WI38 (cell line): Measurements from ENCODE around the gene PPP1R1B.

ENCODE experiments used
- H3K4me3 ChIP-seq: 2 replicates; pipeline ENCODE4 v1.5.1; 2011; ENCODE audit warnings: low read depth, mild to moderate bottlenecking, control low read depth, low read length
- TF ChIP-seq, protein P1 (sequence below): IDR thresholded peaks from 2 replicates; pipeline ENCODE4 v1.5.1; 2012; ENCODE audit warnings: low read depth, mild to moderate bottlenecking, control low read depth, low read length

PPP1R1B gene

GRCh38 chr17:39652587-39653315, 26.0 kb downstream of the PPP1R1B start:
- TF ChIP-seq, protein P1, sequence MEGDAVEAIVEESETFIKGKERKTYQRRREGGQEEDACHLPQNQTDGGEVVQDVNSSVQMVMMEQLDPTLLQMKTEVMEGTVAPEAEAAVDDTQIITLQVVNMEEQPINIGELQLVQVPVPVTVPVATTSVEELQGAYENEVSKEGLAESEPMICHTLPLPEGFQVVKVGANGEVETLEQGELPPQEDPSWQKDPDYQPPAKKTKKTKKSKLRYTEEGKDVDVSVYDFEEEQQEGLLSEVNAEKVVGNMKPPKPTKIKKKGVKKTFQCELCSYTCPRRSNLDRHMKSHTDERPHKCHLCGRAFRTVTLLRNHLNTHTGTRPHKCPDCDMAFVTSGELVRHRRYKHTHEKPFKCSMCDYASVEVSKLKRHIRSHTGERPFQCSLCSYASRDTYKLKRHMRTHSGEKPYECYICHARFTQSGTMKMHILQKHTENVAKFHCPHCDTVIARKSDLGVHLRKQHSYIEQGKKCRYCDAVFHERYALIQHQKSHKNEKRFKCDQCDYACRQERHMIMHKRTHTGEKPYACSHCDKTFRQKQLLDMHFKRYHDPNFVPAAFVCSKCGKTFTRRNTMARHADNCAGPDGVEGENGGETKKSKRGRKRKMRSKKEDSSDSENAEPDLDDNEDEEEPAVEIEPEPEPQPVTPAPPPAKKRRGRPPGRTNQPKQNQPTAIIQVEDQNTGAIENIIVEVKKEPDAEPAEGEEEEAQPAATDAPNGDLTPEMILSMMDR = no peak

GRCh38 chr17:39653316-39653661, 26.5 kb downstream of the PPP1R1B start:
- TF ChIP-seq, protein P1 = no peak
- no peak overlapping the region for H3K4me3 ChIP-seq

More at GRCh38 chr17:39652587-39653315, 26.0 kb downstream of the PPP1R1B start:
- no peak overlapping the region for H3K4me3 ChIP-seq

DNA sequence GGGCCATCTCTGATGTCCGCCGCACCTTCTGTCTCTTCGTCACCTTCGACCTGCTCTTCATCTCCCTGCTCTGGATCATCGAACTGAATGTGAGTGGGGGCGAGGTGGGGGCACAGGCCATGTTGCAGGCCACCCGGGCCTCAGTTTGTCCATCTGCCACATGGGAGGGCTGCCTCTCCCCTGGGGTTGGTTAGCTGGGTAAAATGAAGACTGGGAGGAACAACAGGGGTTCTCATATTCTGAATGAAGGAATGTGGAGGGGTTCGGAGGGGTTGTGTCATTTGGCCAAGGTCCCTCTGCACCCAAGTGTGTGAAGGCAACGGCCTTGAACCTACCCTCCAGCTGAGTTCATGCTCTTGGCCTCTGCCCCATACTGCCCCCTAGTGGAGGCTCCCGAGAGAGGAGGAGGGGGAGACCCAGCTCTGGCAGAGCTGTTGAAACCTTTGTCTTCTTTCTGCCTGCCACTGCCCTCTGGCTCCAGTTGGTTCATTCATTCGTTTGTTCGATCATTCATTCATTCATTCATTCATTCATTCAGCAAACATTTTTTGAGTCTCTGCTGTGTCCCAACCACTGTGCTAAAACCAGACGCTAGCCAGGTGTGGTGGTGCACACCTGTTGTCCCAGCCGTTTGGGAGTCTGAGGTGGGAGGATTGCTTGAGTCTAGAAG, 27.0 kb downstream of the PPP1R1B start:
- no peak overlapping the region for H3K4me3 ChIP-seq
- TF ChIP-seq, protein P1 = peak; percentile 90

DNA sequence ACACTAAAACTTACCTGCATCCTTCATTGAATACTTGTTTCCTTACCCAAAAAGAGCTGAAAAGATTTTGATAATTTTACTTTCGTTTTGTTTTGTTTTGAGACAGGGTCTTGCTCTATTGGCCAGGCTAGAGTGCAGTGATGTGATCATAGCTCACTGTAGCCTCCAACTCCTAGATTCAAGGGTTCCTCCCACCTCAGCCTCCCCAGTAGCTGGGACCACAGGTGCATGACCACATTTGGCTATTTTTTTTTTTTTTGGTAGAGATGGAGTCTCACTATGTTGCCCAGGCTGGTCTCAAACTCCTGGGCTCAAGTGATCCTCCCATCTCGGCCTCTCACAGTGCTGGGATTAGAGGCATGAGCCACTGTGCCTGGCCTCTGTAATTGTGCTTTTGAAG, 28.4 kb downstream of the PPP1R1B start:
- no peak overlapping the region for H3K4me3 ChIP-seq
- TF ChIP-seq, protein P1 = no peak

DNA sequence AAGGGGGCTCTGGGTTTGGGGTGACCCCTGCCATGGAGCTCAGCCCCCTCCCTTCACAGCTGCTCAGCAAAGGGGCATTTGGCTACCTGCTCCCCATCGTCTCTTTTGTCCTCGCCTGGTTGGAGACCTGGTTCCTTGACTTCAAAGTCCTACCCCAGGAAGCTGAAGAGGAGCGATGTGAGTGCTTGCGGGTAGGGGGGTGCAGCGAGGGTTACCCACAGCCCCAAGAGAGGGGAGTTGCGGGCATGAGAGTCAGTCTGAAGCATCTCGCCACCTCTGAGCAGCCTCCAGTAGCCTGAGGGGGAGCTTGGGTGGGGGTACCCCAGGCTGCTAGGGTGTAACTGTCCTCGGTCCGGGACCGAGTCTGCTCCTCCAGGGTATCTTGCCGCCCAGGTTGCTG, 31.6 kb downstream of the PPP1R1B start:
- TF ChIP-seq, protein P1 = no peak
- H3K4me3 ChIP-seq = no peak overlapping the region

DNA sequence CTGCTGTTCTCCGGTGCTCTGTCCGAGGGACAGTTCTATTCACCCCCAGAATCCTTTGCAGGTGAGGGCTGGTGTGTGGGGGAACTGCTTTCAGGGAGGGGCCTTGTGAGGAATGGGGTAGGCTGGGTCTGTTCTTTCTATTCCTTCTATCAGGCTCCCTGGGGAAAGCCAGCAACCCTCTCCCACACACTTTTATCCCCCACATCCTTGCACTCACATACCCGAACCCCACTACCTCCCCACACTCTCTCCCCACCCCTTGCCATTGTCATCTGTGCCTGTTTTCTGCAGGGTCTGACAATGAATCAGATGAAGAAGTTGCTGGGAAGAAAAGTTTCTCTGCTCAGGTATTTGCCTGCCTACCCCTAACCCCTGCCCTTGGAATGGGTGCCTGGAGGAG, 32.0 kb downstream of the PPP1R1B start:
- no peak overlapping the region for H3K4me3 ChIP-seq
- TF ChIP-seq, protein P1 = no peak

DNA sequence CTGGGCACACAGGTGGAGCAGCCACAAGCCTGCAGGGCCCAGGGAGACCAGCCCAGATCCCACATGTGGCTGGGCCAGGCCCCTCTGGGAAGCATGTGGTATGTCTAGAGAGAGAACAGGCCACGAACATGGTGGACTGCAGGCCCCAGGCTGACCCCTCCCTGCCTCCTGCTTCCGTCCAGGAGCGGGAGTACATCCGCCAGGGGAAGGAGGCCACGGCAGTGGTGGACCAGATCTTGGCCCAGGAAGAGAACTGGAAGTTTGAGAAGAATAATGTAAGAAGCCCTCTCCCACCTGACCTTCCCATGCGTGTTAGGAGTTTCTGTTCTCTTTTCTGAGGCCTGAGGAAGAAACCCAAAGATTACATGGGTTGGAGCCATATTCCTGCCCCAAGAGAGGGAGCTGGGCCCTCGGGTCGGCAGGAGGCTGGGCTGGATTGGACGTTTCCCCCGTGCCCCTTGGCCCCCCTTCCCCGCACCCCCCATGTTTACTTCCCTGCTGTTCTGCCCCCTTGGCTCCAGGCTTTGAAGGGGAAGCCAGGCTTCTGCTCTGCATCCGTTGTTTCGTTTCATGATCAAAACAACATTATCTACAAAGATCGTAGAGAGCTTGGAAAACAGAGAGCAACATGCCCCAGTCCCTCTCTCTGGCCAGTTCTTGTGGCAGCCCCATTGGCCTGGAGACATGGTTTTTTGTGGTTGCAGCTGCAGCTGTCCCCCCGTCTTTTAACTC, 32.7 kb downstream of the PPP1R1B start:
- H3K4me3 ChIP-seq = no peak overlapping the region
- TF ChIP-seq, protein P1 = no peak
